Endothelial cell (in vitro differentiated cells): ENCODE results near the gene FHOD3. TPM values are rescaled to one million over a fixed set of nuclear protein-coding genes. Genes with fewer than 3 reads are reported as not detected.

ENCODE experiments used
- DNase-seq: peaks from one replicate; pipeline ENCODE4 v3.0.0; 2021; ENCODE audit warnings: low spot score
- H3K27ac Mint-ChIP-seq: one replicate; pipeline ENCODE4 v1.8.0; 2021; ENCODE audit warnings: mixed read lengths, inconsistent platforms; ENCODE audit not compliant: unreplicated experiment
- H3K27me3 Mint-ChIP-seq: one replicate; pipeline ENCODE4 v1.8.0; 2021; ENCODE audit warnings: mild to moderate bottlenecking, moderate library complexity, mixed read lengths, inconsistent platforms; ENCODE audit not compliant: unreplicated experiment
- H3K36me3 Mint-ChIP-seq: one replicate; pipeline ENCODE4 v1.8.0; 2021; ENCODE audit warnings: mild to moderate bottlenecking, low read depth, mixed read lengths, inconsistent platforms; ENCODE audit not compliant: unreplicated experiment
- H3K4me1 Mint-ChIP-seq: one replicate; pipeline ENCODE4 v1.8.0; 2021; ENCODE audit warnings: mild to moderate bottlenecking, mixed read lengths, inconsistent platforms; ENCODE audit not compliant: unreplicated experiment
- H3K4me3 Mint-ChIP-seq: one replicate; pipeline ENCODE4 v1.8.0; 2021; ENCODE audit warnings: mild to moderate bottlenecking, mixed read lengths, inconsistent platforms; ENCODE audit not compliant: unreplicated experiment
- H3K9me3 Mint-ChIP-seq: one replicate; pipeline ENCODE4 v1.8.0; 2021; ENCODE audit warnings: mixed read lengths, inconsistent platforms; ENCODE audit not compliant: unreplicated experiment
- total RNA-seq: library from RNA; stranded (reverse); fragmentation: NEBNext Ultra II Directional; extraction: Animal tissue kit (Norgen Biotek cat#: 25700); gene quantifications from one replicate; pipeline ENCODE4 v1.2.1, GENCODE V29; 2021; ENCODE audit not compliant: unreplicated experiment
- TF ChIP-seq, protein P1 (sequence below): fragments of 200-600 bp; sonication (generic); IDR thresholded peaks from one replicate; pipeline ENCODE4 v1.5.0; 2021; ENCODE audit warnings: antibody characterized with exemption; ENCODE audit not compliant: unreplicated experiment

FHOD3 gene
- total RNA-seq, 1 donor from 2014 or later, result 0.67 TPM

DNA sequence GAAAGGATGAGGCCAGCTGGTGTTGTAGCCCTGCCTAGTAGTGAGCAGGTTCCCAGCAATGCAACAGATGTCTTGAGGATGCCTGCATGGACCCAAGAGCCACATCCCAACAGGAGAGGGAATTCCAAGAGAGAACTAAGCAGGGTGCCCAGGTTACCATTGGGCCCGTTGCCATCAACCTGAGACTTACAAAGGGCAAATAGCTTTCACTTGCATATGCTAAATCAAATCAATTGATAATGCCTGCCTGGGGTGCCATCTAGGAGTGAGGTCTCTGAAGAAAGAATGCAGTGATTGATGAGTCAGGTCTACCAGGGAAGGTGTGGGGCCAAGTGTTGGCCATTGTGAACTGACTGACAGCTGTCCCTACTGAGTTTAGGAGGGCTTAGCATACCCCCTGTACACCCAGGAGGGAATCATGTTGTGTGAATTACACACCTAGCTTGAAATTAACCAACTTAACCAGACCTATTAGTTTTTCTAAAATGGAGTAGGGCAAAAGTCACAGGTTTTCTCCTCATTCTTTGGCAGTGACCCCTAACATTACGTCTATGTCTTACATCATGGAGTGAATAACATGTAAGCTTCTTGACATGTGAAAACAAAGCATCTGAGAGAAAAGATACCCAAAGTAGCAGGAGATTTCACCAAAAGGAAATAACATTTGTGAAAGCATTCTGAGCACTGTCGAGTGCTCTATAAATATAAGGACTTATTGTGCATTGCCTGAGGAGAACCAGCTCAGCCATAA lies 32.3 kb downstream of the FHOD3 start:
- Mint-ChIP-seq H3K36me3 (no peaks in the 10 kb centered on the region), H3K4me1 (peaks cover 9% of the 10 kb centered on the region), H3K27me3 (peaks cover 6% of the 10 kb centered on the region), H3K9me3 (no peaks in the 10 kb centered on the region), H3K27ac (peak overlapping the region; percentile 8), H3K4me3 (no peak overlapping the region)
- DNase-seq, result no peak
- TF ChIP-seq, protein P1, sequence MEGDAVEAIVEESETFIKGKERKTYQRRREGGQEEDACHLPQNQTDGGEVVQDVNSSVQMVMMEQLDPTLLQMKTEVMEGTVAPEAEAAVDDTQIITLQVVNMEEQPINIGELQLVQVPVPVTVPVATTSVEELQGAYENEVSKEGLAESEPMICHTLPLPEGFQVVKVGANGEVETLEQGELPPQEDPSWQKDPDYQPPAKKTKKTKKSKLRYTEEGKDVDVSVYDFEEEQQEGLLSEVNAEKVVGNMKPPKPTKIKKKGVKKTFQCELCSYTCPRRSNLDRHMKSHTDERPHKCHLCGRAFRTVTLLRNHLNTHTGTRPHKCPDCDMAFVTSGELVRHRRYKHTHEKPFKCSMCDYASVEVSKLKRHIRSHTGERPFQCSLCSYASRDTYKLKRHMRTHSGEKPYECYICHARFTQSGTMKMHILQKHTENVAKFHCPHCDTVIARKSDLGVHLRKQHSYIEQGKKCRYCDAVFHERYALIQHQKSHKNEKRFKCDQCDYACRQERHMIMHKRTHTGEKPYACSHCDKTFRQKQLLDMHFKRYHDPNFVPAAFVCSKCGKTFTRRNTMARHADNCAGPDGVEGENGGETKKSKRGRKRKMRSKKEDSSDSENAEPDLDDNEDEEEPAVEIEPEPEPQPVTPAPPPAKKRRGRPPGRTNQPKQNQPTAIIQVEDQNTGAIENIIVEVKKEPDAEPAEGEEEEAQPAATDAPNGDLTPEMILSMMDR, result no peak

GRCh38 chr18:36330435-36331052 lies 33.0 kb downstream of the FHOD3 start:
- H3K27ac Mint-ChIP-seq, result no peak overlapping the region
- peaks cover 6% of the 10 kb centered on the region for H3K27me3 Mint-ChIP-seq
- no peak for DNase-seq
- no peak overlapping the region for H3K4me3 Mint-ChIP-seq
- TF ChIP-seq, protein P1, result no peak
- no peaks in the 10 kb centered on the region for H3K36me3 Mint-ChIP-seq
- no peaks in the 10 kb centered on the region for H3K9me3 Mint-ChIP-seq
- peaks cover 9% of the 10 kb centered on the region for H3K4me1 Mint-ChIP-seq

DNA sequence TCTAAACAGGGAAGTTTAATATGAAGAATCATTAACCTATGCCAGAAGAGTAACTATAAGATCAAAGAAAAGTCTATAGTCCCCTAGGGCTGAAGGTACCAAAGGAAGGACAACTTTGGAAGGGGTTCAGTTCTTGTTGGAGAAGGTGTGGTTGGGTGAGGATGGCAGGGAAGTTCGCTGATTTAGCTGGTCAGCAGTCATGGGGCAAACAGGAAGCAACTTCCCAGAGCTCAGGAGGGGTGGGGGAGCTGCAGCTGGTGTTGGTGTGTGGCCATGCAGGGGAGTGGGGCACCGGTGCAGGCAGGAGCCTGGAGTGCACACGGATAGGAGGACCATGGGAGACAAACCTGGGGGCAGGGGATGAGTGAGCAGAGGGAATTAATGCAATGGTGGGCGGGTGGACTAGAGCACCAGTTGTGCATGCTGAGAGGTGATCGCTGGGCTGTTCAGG lies 34.0 kb downstream of the FHOD3 start:
- Mint-ChIP-seq H3K27ac (no peak overlapping the region), H3K4me3 (no peak overlapping the region), H3K36me3 (no peaks in the 10 kb centered on the region), H3K9me3 (no peaks in the 10 kb centered on the region), H3K4me1 (peaks cover 9% of the 10 kb centered on the region), H3K27me3 (peaks cover 6% of the 10 kb centered on the region)
- DNase-seq, result no peak
- TF ChIP-seq, protein P1, result no peak

DNA sequence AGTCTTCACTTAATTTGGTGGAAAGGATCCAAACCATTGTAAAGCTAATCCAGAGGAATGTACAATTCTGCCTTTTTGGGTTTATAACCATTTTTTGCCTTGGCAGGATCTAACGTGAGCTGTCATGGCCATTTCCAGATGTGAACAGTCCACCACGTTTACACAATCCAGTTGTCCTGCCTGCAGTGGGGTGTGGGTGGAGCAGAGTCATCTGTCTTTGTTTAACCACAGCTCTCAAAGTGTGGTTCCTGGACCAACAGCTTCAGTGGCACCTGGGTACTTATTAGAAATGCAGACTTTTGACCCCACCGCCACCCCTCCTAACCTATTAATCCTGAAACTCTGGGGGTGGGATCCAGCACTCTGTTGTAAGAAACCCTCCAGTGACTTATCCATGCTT lies 35.9 kb downstream of the FHOD3 start:
- Mint-ChIP-seq H3K36me3 (no peaks in the 10 kb centered on the region), H3K27ac (no peak overlapping the region), H3K27me3 (peaks cover 2% of the 10 kb centered on the region), H3K4me3 (no peak overlapping the region), H3K4me1 (peaks cover 9% of the 10 kb centered on the region), H3K9me3 (no peaks in the 10 kb centered on the region)
- DNase-seq, result no peak
- TF ChIP-seq, protein P1, result no peak

DNA sequence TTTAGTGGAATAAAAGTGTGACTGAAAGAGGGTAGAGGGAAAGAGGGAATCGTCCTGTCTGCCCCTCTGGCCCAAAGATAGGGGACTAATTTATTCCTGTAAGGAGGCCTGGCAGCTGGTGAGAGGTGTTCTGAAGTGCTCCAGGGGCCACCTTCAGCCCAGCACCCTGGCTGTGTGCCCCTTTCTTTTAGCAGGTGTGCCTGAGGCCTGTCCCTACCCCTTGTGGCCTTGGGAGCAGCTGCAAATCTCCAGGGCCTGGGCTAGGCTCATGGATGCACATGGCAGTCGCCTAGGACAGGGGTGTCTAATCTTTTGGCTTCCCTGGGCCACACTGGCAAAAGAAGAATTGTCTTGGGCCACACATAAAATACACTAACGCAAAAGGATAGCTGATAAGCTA lies 37.3 kb downstream of the FHOD3 start:
- TF ChIP-seq, protein P1, result no peak
- Mint-ChIP-seq H3K36me3 (no peaks in the 10 kb centered on the region), H3K4me3 (no peak overlapping the region), H3K27me3 (peaks cover 2% of the 10 kb centered on the region), H3K4me1 (peaks cover 9% of the 10 kb centered on the region), H3K27ac (no peak overlapping the region), H3K9me3 (no peaks in the 10 kb centered on the region)
- DNase-seq, result no peak
